HEK293 (cell line): ENCODE results near the gene PDCD1LG2.

Experiments
- CTCF ChIA-PET: fragments of 350-600 bp; formaldehyde crosslinking; extraction: SDS; loops from one replicate; lab custom pipeline; 2021; ENCODE audit warnings: antibody characterized with exemption; lab: Yijun Ruan, JAX
- POLR2A ChIA-PET: fragments of 300-600 bp; formaldehyde crosslinking; extraction: SDS; loops from one replicate; lab custom pipeline; 2020; ENCODE audit warnings: antibody characterized with exemption, inconsistent platforms; lab: Yijun Ruan, JAX
- H3K27ac ChIP-seq: fragments of 200-500 bp; sonication (Bioruptor generic); 2 replicates; pipeline ENCODE4 v1.5.1; 2014; ENCODE audit warnings: low read depth, low read length, control low read depth, inconsistent platforms; ENCODE audit errors: extremely low read depth
- H3K36me3 ChIP-seq, 2 experiments: fragments of 200-500 bp in 1 of 2; sonication (Bioruptor generic) in 1 of 2; 1 replicate in 1 of 2; 2 replicates in 1 of 2; pipeline ENCODE4 v1.5.1; 2014 to 2017; ENCODE audit warnings: inconsistent platforms in 2 of 2, low read length in 2 of 2; ENCODE audit not compliant: control insufficient read depth in 2 of 2, insufficient read depth in 1 of 2
- H3K4me1 ChIP-seq: fragments of 200-500 bp; sonication (Bioruptor generic); 2 replicates; pipeline ENCODE4 v1.5.1; 2014; ENCODE audit warnings: mild to moderate bottlenecking, low read length, inconsistent platforms; ENCODE audit not compliant: control insufficient read depth, insufficient read depth
- H3K4me3 ChIP-seq: 2 replicates; pipeline ENCODE4 v1.5.1; 2011; ENCODE audit warnings: low read depth, mild to moderate bottlenecking, control low read depth, low read length, moderate library complexity
- H3K9me3 ChIP-seq: fragments of 200-500 bp; sonication (Bioruptor generic); 2 replicates; pipeline ENCODE4 v1.5.1; 2014; ENCODE audit warnings: low read depth, low read length, inconsistent platforms; ENCODE audit not compliant: control insufficient read depth, insufficient read depth
- ATF2 ChIP-seq: fragments of 450-650 bp; formaldehyde crosslinking; IDR thresholded peaks from 2 replicates; pipeline ENCODE4 v1.5.1; 2016; ENCODE audit warnings: missing biosample characterization, missing genetic modification characterization, low read depth
- BCL11A ChIP-seq: fragments of 450-650 bp; formaldehyde crosslinking; IDR thresholded peaks from 2 replicates; pipeline ENCODE4 v1.5.1; 2016; ENCODE audit warnings: low read depth, missing biosample characterization, missing genetic modification characterization
- EGR2 ChIP-seq: fragments of 450-650 bp; formaldehyde crosslinking; IDR thresholded peaks from 2 replicates; pipeline ENCODE4 v1.5.1; 2016; ENCODE audit warnings: low read depth, missing biosample characterization, missing genetic modification characterization
- FEZF1 ChIP-seq: fragments of 450-650 bp; formaldehyde crosslinking; IDR thresholded peaks from 2 replicates; pipeline ENCODE4 v1.5.1; 2016; ENCODE audit warnings: missing biosample characterization, missing genetic modification characterization
- HOXD13 ChIP-seq: sonication (generic); formaldehyde crosslinking; IDR thresholded peaks from 2 replicates; pipeline ENCODE4 v1.8.0; 2022; ENCODE audit warnings: missing genetic modification reagents, borderline replicate concordance
- KLF17 ChIP-seq: fragments of 450-650 bp; formaldehyde crosslinking; IDR thresholded peaks from 2 replicates; pipeline ENCODE4 v1.5.1; 2016; ENCODE audit warnings: missing biosample characterization, missing genetic modification characterization
- MYNN ChIP-seq: fragments of 450-650 bp; formaldehyde crosslinking; IDR thresholded peaks from 2 replicates; pipeline ENCODE4 v1.5.1; 2016; ENCODE audit warnings: missing biosample characterization, missing genetic modification characterization, borderline replicate concordance
- MZF1 ChIP-seq: fragments of 450-650 bp; formaldehyde crosslinking; IDR thresholded peaks from 2 replicates; pipeline ENCODE4 v1.5.1; 2017; ENCODE audit warnings: missing biosample characterization, missing genetic modification characterization, borderline replicate concordance
- PRDM1 ChIP-seq: fragments of 450-650 bp; formaldehyde crosslinking; IDR thresholded peaks from 2 replicates; pipeline ENCODE4; 2016; ENCODE audit warnings: missing biosample characterization, missing genetic modification characterization
- SP2 ChIP-seq: fragments of 450-650 bp; formaldehyde crosslinking; IDR thresholded peaks from 2 replicates; pipeline ENCODE4 v1.5.1; 2016; ENCODE audit warnings: missing biosample characterization, missing genetic modification characterization
- SP7 ChIP-seq: fragments of 450-650 bp; formaldehyde crosslinking; IDR thresholded peaks from 2 replicates; pipeline ENCODE4 v1.5.1; 2016; ENCODE audit warnings: missing biosample characterization, missing genetic modification characterization
- ZBTB1 ChIP-seq: fragments of 450-650 bp; formaldehyde crosslinking; IDR thresholded peaks from 2 replicates; pipeline ENCODE4 v1.5.1; 2016; ENCODE audit warnings: missing biosample characterization, missing genetic modification characterization
- ZFP69B ChIP-seq: fragments of 450-650 bp; formaldehyde crosslinking; IDR thresholded peaks from 2 replicates; pipeline ENCODE4 v1.5.1; 2016; ENCODE audit warnings: missing biosample characterization, missing genetic modification characterization
- ZIC2 ChIP-seq: fragments of 450-650 bp; formaldehyde crosslinking; IDR thresholded peaks from 2 replicates; pipeline ENCODE4 v1.5.1; 2016; ENCODE audit warnings: missing biosample characterization, missing genetic modification characterization
- ZNF112 ChIP-seq: fragments of 450-650 bp; formaldehyde crosslinking; IDR thresholded peaks from 2 replicates; pipeline ENCODE4 v1.5.0; 2017; ENCODE audit warnings: missing biosample characterization, missing genetic modification characterization
- ZNF24 ChIP-seq: fragments of 450-650 bp; formaldehyde crosslinking; IDR thresholded peaks from 2 replicates; pipeline ENCODE4 v1.5.1; 2016; ENCODE audit warnings: missing biosample characterization, missing genetic modification characterization
- ZNF248 ChIP-seq: fragments of 450-650 bp; formaldehyde crosslinking; IDR thresholded peaks from 2 replicates; pipeline ENCODE4 v1.5.1; 2017; ENCODE audit warnings: missing biosample characterization, missing genetic modification characterization
- ZNF404 ChIP-seq: fragments of 450-650 bp; formaldehyde crosslinking; IDR thresholded peaks from 2 replicates; pipeline ENCODE4 v1.5.1; 2017; ENCODE audit warnings: missing biosample characterization, missing genetic modification characterization
- ZNF416 ChIP-seq: fragments of 450-650 bp; formaldehyde crosslinking; IDR thresholded peaks from 2 replicates; pipeline ENCODE4 v1.5.1; 2016; ENCODE audit warnings: missing biosample characterization, missing genetic modification characterization
- ZNF510 ChIP-seq: fragments of 450-650 bp; formaldehyde crosslinking; IDR thresholded peaks from 2 replicates; pipeline ENCODE4 v1.5.1; 2018; ENCODE audit warnings: mild to moderate bottlenecking, missing genetic modification characterization, missing biosample characterization; ENCODE audit not compliant: insufficient replicate concordance
- ZNF530 ChIP-seq: fragments of 450-650 bp; formaldehyde crosslinking; IDR thresholded peaks from 2 replicates; pipeline ENCODE4 v1.5.1; 2016; ENCODE audit warnings: low read depth, missing biosample characterization, missing genetic modification characterization
- ZNF548 ChIP-seq: fragments of 450-650 bp; formaldehyde crosslinking; IDR thresholded peaks from 2 replicates; pipeline ENCODE4 v1.5.1; 2016; ENCODE audit warnings: missing biosample characterization, missing genetic modification characterization
- ZNF558 ChIP-seq: fragments of 450-650 bp; formaldehyde crosslinking; IDR thresholded peaks from 2 replicates; pipeline ENCODE4 v1.5.1; 2016; ENCODE audit warnings: missing biosample characterization, missing genetic modification characterization
- ZNF670 ChIP-seq: fragments of 450-650 bp; formaldehyde crosslinking; IDR thresholded peaks from 2 replicates; pipeline ENCODE4 v1.5.1; 2016; ENCODE audit warnings: missing biosample characterization, missing genetic modification characterization, low read depth
- ZNF707 ChIP-seq: fragments of 450-650 bp; formaldehyde crosslinking; IDR thresholded peaks from 2 replicates; pipeline ENCODE4 v1.5.1; 2016; ENCODE audit warnings: missing biosample characterization, missing genetic modification characterization
- ZSCAN18 ChIP-seq: fragments of 450-650 bp; formaldehyde crosslinking; IDR thresholded peaks from 2 replicates; pipeline ENCODE4 v1.5.1; 2016; ENCODE audit warnings: missing biosample characterization, missing genetic modification characterization
- TF ChIP-seq, protein P1 (sequence below): fragments of 450-650 bp; formaldehyde crosslinking; IDR thresholded peaks from 2 replicates; pipeline ENCODE4 v1.5.1; 2016; ENCODE audit warnings: missing biosample characterization, missing genetic modification characterization

Gene PDCD1LG2

DNA sequence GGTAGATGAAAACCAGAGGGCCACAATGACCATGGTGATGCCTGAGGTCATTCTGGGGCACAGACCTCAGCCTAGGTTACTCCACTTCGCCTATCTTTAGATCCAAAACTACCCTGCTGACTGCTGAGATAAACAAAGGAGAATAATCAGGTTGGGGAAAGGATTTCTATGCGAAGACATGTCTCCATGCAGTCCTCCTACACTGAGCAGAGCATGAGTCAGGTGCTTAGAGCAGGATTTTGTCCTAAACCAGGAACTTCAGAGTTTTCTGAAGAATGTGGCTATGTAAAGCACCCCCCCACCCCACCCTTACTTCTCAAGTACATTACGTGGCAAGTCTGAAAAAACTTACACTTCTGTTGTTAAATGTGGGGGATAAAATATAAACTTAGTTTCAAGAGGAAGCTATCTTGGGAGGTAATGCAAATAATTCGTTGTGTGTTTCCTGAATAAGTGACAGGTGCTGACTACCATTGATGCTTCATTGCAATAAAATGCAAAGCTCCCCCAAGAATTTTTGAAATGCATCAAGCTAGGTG is 19.4 kb downstream of the PDCD1LG2 start:
- Histone ChIP-seq H3K4me3 (no peak overlapping the region), H3K9me3 (no peaks in the 10 kb centered on the region), H3K27ac (no peak overlapping the region), H3K36me3 (no peaks in the 10 kb centered on the region), H3K4me1 (no peaks in the 10 kb centered on the region)
- TF ChIP-seq ZNF670 (tag by site-specific recombination) (no peak), KLF17 (tag by site-specific recombination) (no peak), ZBTB1 (tag by site-specific recombination) (no peak), FEZF1 (tag by site-specific recombination) (no peak), ZNF112 (tag by site-specific recombination) (no peak), ZNF404 (no peak), BCL11A (tag by site-specific recombination) (no peak), ZIC2 (tag by site-specific recombination) (no peak), PRDM1 (tag by site-specific recombination) (no peak), MYNN (no peak), SP2 (tag by site-specific recombination) (no peak), ZNF248 (no peak), ZNF548 (tag by site-specific recombination) (no peak), ZFP69B (tag by site-specific recombination) (no peak), HOXD13 (CRISPR knock-in tag) (no peak), ZNF416 (tag by site-specific recombination) (no peak)
- TF ChIP-seq, protein P1, sequence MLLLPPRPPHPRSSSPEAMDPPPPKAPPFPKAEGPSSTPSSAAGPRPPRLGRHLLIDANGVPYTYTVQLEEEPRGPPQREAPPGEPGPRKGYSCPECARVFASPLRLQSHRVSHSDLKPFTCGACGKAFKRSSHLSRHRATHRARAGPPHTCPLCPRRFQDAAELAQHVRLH (tag by site-specific recombination): no peak
- POLR2A ChIA-PET: interaction anchor here (0.6 kb wide), 2 partner anchors 47 to 157 kb away, joined by 3 read pairs; no protein-coding TSS in a partner anchor
- CTCF ChIA-PET: interaction anchor here (0.6 kb wide), 1 partner anchor 85 kb away, joined by 3 read pairs; no protein-coding TSS in a partner anchor

GRCh38 chr9:5531101-5531882 is 21.0 kb downstream of the PDCD1LG2 start:
- H3K36me3 ChIP-seq: no peaks in the 10 kb centered on the region
- no peaks in the 10 kb centered on the region for H3K9me3 ChIP-seq
- H3K4me1 ChIP-seq: no peaks in the 10 kb centered on the region
- CTCF ChIA-PET: interaction anchor here (0.8 to 1.3 kb wide), 3 partner anchors 51 to 59 kb away, joined by 3 read pairs; no protein-coding TSS in a partner anchor
- POLR2A ChIA-PET: no interaction called here
- H3K4me3 ChIP-seq: no peak overlapping the region
- no peak overlapping the region for H3K27ac ChIP-seq
- no peak for TF ChIP-seq ZNF24 (tag by site-specific recombination)

DNA sequence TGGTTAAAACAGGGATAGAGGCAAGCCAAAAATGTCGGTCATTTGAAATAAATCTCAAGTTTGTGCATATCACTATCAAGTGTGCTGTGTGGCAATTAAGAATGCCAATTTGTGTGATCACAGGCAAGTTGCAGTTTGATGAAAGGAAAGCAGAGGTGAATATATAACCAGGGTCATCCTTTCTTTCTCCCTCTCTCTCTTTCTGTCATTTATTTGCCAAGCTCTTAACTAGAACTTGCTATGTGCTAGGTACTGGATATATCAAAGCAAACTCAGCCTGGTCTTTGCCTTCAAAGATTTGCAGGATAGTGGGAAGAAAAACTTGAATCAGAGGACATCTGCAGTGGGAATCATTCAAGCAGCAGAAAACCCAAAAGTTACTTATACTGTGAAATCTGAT is 22.0 kb downstream of the PDCD1LG2 start:
- Histone ChIP-seq H3K9me3 (no peaks in the 10 kb centered on the region), H3K36me3 (no peaks in the 10 kb centered on the region), H3K27ac (no peak overlapping the region), H3K4me3 (no peak overlapping the region), H3K4me1 (no peaks in the 10 kb centered on the region)
- ChIA-PET CTCF (interaction anchor here (1.3 kb wide), 1 partner anchor 58 kb away, joined by 3 read pairs; no protein-coding TSS in a partner anchor), POLR2A (no interaction called here)
- no peak for TF ChIP-seq ZNF558 (tag by site-specific recombination)
- TF ChIP-seq ZNF707 (tag by site-specific recombination): no peak
- TF ChIP-seq ATF2 (tag by site-specific recombination): no peak
- TF ChIP-seq ZSCAN18: no peak
- no peak for TF ChIP-seq MZF1 (tag by site-specific recombination)
- no peak for TF ChIP-seq ZNF530
- no peak for TF ChIP-seq ZNF510 (tag by site-specific recombination)
- TF ChIP-seq EGR2 (tag by site-specific recombination): no peak
- TF ChIP-seq SP7: no peak
- no peak for TF ChIP-seq ZIC2 (tag by site-specific recombination)
